Mammary microvascular endothelial cell (primary cell): Measurements from ENCODE around the gene RINL. TPM values are rescaled to one million over a fixed set of nuclear protein-coding genes. Genes with fewer than 3 reads are reported as not detected.

Source experiments
- total RNA-seq: library from RNA; depleted of rRNA; stranded (reverse); fragments of >200 nt; gene quantifications from 2 replicates; pipeline ENCODE4 v1.2.3, GENCODE V29; 2015

The RINL gene, protein sequence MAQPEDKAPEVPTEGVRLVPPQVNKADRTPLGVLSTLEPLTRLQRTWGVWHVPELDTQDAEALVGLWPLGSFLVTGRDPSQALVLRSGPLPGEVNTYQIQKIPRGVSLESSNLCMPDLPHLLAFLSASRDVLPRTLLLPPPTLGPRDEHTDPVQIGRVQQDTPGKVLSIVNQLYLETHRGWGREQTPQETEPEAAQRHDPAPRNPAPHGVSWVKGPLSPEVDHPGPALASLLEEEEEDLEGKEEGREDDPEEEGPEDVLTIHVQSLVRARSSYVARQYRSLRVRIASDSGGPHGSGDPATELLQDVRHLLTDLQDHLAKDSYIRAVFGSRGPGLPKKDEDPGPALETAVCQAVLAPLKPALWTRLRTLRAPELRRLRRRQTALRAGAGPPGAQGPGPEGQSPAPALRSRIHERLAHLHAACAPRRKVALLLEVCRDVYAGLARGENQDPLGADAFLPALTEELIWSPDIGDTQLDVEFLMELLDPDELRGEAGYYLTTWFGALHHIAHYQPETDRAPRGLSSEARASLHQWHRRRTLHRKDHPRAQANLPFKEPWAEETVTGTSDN
- 7.8 and 8.3 TPM in 2 replicates for total RNA-seq

DNA sequence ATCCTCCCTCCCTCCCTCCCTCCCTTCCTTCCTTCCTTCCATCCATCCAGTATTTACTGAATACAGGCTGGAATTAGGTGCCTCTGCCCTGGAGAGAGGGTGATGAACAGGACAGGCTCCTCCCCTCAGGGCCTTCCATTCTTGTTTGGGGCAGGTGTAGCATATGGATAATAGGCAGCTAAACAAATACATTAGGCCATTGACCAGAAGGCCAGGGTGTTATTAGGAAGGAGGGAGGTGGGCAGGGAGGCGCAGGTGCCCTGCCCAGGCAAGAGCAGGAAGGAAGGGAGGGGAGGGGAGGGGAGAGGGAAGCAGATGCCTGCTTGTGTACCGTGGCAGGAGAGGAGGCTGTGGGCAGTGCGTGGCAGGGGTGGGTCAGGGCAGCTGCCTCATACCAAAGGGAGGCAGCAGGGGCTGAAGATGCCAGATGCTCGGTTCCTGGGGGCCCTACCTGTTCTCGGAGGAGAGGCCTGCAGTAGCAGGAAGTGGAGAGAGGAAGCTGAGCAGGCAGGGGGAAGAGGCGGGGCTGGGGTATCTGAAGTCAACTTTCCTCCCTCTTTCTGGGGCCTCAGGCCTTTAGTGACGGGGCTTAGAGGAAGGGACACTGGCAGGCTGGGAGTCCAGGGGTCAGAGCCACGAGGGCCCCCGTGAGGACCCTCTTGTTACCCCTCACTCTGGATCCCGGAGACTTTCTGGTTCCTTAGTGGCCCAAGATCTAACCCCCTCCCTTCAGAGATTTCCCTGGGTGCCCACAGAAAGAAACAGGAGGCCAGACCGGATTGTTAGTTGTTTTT lies at the start of gene RINL:
RINL (minus strand) TSS at position 495 of the 794 bp plus-strand sequence. CDS start 1,533 bp downstream, outside the sequence.

DNA sequence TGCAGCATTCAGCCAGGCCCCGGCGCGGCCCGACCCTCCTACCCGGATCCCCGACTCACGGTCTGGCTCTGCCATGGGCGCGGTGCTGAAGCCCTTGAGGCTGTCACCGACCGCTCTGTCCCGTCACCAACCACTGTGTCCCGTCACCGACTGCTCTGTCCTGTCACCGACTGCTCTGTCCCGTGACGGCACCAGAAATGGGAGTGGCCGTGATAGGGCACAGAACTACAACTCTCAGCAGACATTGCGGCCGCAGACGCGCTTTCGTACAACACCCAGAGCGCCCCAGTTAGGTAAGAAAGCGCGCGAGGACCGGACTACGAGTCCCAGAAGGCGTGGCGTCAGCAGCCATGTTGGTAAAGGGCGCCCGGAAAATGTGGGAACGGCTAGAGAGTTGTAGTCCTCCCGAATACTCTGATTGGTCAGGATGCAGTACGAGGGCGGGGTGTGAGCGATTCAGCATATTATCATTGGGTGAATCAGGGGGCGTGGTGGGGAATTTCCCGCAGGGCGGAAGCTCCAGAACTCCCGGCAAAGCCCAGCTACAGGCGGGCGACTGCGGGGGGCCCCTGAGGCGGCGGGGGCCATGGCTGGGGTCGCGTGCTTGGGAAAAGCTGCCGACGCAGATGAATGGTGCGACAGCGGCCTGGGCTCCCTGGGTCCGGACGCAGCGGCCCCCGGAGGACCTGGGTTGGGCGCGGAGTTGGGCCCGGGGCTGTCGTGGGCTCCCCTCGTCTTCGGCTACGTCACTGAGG lies 21.5 kb upstream of the RINL start, which contains the start of the genes NFKBIB and SIRT2:
NFKBIB (plus strand) TSS at position 523 of the 755 bp plus-strand sequence; CDS start at position 587, 64 bp downstream.
SIRT2 (minus strand) TSS at position 172 of the 755 bp plus-strand sequence; CDS start at position 75, 97 bp downstream.

DNA sequence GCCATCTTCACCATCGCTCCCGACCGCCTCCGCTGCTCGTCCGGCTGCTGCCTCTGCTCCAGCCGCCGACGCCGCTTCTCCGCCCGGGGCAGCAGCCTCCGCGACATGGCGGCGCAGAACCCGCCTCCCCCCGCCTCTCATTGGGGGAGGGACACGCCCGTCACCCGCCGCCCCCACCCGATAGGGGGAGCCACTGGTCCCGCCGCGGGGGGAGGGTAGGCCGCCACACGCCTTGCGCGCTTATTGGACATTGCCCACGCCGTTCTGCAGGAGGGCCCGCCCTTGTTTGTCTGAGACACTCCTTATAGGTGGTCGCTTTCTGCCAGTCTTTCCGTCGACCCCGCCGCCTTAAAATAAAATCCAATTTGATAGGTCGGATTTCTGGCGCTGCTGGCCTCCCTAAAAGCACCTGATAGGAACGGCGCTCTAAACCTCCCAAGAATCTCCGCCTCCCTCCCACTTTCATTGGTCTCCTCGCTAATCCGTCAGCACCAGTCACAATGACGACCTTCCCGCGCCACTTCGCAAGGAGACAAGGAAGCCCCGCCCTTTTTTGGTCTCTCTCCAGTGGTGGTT lies 28.1 kb downstream of the RINL start, which contains the start of gene HNRNPL:
HNRNPL (minus strand) TSS at position 127 of the 576 bp plus-strand sequence; CDS start at position 107, 20 bp downstream.

Other genes with a start within 250 kb of the RINL start
- gene ACTN4, start 230.6 kb downstream of the RINL start, total RNA-seq: 640 and 700 TPM in 2 replicates
- not detected in 2 replicates for gene CAPN12, start 133.8 kb downstream of the RINL start, total RNA-seq
- not detected in 2 replicates for gene LGALS7, start 104.8 kb downstream of the RINL start, total RNA-seq
- gene LGALS7B, start 89.1 kb downstream of the RINL start, total RNA-seq: not detected in 2 replicates
- not detected in 2 replicates for gene LGALS4, start 65.3 kb downstream of the RINL start, total RNA-seq
- gene ECH1, start 46.5 kb downstream of the RINL start, total RNA-seq: 39.7 and 53.8 TPM in 2 replicates
- 212 and 264 TPM in 2 replicates for gene HNRNPL, start 28.3 kb downstream of the RINL start, total RNA-seq
- 81.7 and 86.8 TPM in 2 replicates for gene SIRT2, start 21.3 kb upstream of the RINL start, total RNA-seq
- 25.8 and 26.2 TPM in 2 replicates for gene NFKBIB, start 21.7 kb upstream of the RINL start, total RNA-seq
- not detected in 2 replicates for gene CCER2, start 33.9 kb upstream of the RINL start, total RNA-seq
- 23.8 and 27.8 TPM in 2 replicates for gene SARS2, start 52.5 kb upstream of the RINL start, total RNA-seq
- 65.5 and 68.4 TPM in 2 replicates for gene MRPS12, start 52.7 kb upstream of the RINL start, total RNA-seq
- 2.1 and 6.5 TPM in 2 replicates for gene FBXO17, start 97.5 kb upstream of the RINL start, total RNA-seq
- 0.34 and 2.7 TPM in 2 replicates for gene FBXO27, start 154.3 kb upstream of the RINL start, total RNA-seq
- gene ACP7, start 206.1 kb upstream of the RINL start, total RNA-seq: 0.10 and 0.33 TPM in 2 replicates
- gene PAK4, start 247.5 kb upstream of the RINL start, total RNA-seq: 10.0 and 16.9 TPM in 2 replicates